ENCODE measurements around the gene NACC1. TPM values are rescaled to one million over a fixed set of nuclear protein-coding genes. Genes with fewer than 3 reads are reported as not detected.

The NACC1 gene
- total RNA-seq, 1 donor from 2014 or later: 66.1 TPM

DNA sequence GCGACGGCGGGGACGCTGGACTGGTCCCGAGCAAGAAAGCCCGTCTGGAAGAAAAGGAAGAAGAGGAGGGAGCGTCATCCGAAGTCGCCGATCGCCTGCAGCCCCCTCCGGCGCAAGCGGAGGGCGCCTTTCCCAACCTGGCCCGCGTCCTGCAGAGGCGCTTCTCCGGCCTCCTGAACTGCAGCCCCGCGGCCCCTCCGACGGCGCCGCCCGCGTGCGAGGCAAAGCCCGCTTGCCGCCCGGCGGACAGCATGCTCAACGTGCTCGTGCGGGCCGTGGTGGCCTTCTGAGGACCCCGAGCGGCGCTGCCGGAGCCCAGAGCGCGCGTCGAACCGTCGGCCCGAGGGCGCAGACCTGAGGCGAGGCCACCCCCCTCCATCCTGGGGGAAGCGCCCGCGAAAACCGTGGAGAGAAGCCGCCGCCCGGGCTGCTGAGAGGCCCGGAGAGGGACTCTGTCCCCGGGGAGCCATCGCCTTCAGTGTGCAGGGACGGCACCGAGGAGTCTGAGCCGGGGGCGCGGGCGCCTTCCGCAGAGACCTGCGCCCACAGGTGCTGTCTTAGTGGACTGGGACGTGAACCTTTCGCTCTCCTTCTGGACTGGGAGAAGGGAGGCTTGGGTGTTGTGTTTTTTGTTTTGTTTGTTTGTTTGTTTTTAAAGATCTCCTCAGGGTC, 35.6 kb downstream of the NACC1 start:
- H3K4me3 ChIP-seq (ENCODE audit: low read depth, low read length): peak overlapping the region; percentile 75
- peaks cover 4% of the 10 kb centered on the region for H3K36me3 ChIP-seq (ENCODE audit: control insufficient read depth, insufficient read depth, low read length)
- TF ChIP-seq, protein P1, sequence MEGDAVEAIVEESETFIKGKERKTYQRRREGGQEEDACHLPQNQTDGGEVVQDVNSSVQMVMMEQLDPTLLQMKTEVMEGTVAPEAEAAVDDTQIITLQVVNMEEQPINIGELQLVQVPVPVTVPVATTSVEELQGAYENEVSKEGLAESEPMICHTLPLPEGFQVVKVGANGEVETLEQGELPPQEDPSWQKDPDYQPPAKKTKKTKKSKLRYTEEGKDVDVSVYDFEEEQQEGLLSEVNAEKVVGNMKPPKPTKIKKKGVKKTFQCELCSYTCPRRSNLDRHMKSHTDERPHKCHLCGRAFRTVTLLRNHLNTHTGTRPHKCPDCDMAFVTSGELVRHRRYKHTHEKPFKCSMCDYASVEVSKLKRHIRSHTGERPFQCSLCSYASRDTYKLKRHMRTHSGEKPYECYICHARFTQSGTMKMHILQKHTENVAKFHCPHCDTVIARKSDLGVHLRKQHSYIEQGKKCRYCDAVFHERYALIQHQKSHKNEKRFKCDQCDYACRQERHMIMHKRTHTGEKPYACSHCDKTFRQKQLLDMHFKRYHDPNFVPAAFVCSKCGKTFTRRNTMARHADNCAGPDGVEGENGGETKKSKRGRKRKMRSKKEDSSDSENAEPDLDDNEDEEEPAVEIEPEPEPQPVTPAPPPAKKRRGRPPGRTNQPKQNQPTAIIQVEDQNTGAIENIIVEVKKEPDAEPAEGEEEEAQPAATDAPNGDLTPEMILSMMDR (IDR thresholded peaks at IDR 0.05; ENCODE audit: insufficient read depth, low read length, poor library complexity, severe bottlenecking): no peak
- H3K27me3 ChIP-seq (ENCODE audit: control insufficient read depth, insufficient read depth, low read length): no peaks in the 10 kb centered on the region
- DNase-seq (ENCODE audit: low read depth): no peak

DNA sequence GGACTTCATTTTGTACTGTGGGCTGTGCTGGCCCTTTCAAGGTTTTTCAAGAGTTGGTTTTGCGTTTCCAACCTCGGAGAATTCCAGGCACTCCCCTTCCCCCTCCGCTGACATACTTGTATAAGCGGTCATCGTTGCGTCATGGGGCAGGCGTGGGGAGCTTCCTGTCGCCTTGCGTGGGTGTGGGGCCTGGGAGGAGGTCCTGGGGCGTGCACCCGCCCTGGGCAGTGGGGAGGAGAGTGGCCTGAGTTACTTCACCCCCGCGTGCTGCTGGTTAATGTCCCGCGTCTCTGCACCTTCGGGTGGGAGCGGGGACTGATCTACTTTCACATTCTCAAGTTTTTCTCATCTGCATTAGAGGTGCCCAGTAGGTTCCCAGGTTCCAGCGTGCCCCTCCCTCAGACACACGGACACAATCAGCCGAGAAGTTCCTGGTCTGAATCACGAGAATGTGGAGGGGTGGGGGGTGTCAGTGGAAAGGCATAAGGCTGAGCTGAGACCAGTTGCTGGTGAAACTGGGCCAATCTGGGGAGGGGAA, 36.2 kb downstream of the NACC1 start:
- Histone ChIP-seq H3K27me3 (ENCODE audit: control insufficient read depth, insufficient read depth, low read length) (no peaks in the 10 kb centered on the region), H3K4me3 (ENCODE audit: low read depth, low read length) (peak overlapping the region; percentile 75), H3K36me3 (ENCODE audit: control insufficient read depth, insufficient read depth, low read length) (peaks cover 2% of the 10 kb centered on the region)
- TF ChIP-seq, protein P1 (IDR thresholded peaks at IDR 0.05; ENCODE audit: insufficient read depth, low read length, poor library complexity, severe bottlenecking): no peak
- DNase-seq (ENCODE audit: low read depth): no peak

DNA sequence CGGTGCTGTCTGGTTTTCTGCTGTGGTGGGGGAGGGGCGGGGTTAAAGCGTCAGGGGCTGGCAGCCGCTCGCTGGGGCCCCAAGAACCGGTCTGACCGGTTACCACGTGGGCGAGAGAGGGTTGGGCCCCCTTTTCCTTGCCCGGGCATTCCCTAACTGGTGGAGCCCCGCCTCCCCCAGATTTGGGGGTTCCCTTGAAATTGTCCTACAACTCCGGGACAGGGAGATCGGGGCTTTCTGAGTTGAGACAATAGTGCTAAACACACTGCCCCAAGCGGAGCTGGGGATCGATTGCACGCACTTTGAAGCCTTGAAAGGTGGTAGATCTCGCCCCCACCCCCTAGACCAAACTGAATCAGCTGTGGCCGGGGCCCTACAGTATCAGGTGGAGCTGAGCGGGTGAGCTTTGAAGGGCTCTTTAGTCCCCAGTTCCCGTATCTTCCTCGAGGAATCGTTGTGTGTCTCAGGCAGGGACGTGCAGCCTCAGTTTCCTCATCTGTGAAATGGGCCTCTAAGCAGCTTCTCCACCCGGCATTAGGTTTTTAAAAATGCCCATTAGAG, 36.9 kb downstream of the NACC1 start:
- DNase-seq (ENCODE audit: low read depth): no peak
- Histone ChIP-seq H3K27me3 (ENCODE audit: control insufficient read depth, insufficient read depth, low read length) (no peaks in the 10 kb centered on the region), H3K4me3 (ENCODE audit: low read depth, low read length) (peak overlapping the region; percentile 75), H3K36me3 (ENCODE audit: control insufficient read depth, insufficient read depth, low read length) (peaks cover 2% of the 10 kb centered on the region)
- TF ChIP-seq, protein P1 (IDR thresholded peaks at IDR 0.05; ENCODE audit: insufficient read depth, low read length, poor library complexity, severe bottlenecking): peak; percentile 36

DNA sequence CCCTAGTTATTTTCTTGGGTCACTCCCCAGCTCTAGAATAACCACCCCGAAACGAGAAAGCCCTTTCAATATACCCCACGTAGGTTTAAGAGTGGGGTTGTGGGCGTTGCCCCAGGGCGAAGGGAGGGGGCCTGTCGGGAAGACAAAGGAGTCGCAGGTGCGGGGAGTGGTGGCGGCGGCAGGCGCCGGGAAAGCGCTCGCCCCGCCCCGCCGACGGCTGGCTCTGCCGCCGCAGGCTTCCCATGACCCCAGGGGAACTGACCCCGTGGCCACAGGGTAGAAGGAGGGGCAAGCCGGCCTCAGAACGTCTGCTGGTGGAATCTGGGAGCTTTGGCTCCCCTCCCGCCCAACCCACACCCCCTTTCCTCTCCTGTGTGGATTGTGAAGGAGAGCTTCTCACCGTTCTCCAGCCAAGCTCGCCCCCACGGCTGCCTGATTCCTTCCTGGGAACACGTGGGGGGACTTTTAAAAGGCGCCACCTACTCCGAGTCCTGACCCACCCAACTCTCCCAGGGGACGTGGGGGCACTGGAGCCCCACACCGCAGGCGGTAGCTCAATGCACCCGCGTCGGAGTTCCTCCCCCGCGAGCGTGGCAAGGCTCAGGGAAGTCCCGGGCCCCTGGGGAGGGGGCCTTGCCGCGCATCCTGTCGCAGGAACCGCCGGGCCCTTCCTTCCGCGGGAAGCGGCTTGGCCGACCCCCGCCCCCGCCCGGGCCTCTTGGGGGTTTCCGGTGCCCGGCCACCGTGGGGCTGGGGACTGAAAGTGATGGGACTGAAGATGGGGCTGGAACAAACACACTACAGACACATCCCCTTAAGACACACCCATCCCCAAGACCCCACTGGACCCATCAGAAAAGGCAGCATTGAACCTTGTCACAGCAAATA, 37.7 kb downstream of the NACC1 start:
- Histone ChIP-seq H3K36me3 (ENCODE audit: control insufficient read depth, insufficient read depth, low read length) (peaks cover 2% of the 10 kb centered on the region), H3K4me3 (ENCODE audit: low read depth, low read length) (peak overlapping the region; percentile 75), H3K27me3 (ENCODE audit: control insufficient read depth, insufficient read depth, low read length) (no peaks in the 10 kb centered on the region)
- DNase-seq (ENCODE audit: low read depth): no peak
- TF ChIP-seq, protein P1 (IDR thresholded peaks at IDR 0.05; ENCODE audit: insufficient read depth, low read length, poor library complexity, severe bottlenecking): no peak

DNA sequence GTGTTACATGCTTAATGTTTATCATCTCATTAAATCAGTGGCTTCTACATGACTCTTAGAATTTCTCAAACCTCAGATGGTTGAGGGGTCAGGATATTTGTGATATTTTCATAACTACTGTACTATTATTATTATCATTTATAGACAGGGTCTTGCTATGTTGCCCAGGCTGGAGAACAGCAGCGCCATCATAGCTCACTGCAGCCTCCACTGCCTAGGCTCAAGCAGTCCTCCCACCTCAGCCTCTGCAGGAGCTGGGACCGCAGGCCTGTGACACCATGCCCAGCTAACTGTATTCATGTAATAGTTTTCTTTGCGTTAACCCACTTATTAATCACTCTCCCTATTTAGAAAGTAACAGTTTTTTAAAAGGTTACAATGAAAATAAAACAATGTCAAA, 41.6 kb downstream of the NACC1 start:
- DNase-seq (ENCODE audit: low read depth): no peak
- Histone ChIP-seq H3K4me3 (ENCODE audit: low read depth, low read length) (no peak overlapping the region), H3K27me3 (ENCODE audit: control insufficient read depth, insufficient read depth, low read length) (no peaks in the 10 kb centered on the region), H3K36me3 (ENCODE audit: control insufficient read depth, insufficient read depth, low read length) (peaks cover 2% of the 10 kb centered on the region)
- TF ChIP-seq, protein P1 (IDR thresholded peaks at IDR 0.05; ENCODE audit: insufficient read depth, low read length, poor library complexity, severe bottlenecking): no peak
